Retina (tissue), 1 donor: ENCODE data around the gene SEC14L1.
"Not testable (repeated sequence)": the region's sequence is repeated elsewhere in the genome, so short reads cannot be mapped to it uniquely, and the experiment has no call there.

ENCODE experiments used
- DNase-seq: peaks from one replicate; pipeline ENCODE4 v3.0.0-alpha.2; 2016

SEC14L1 gene

DNA sequence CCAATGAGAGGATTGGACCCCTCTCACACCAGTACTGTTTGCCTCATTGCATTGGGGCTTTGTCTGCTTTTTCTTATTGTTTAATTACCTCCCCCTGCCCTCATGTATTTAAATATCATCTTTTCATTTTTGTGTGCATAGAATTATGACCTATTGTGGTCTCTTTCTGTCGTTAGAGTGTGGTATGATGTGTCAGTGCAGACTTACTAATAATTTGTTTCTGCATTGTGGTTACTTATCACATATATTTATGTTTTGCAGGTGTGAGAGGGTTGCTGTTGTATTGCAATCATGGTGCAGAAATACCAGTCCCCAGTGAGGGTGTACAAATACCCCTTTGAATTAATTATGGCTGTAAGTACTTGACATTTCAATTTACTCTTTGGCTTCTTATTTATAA, 2.5 kb downstream of the SEC14L1 start:
- no peak for DNase-seq

DNA sequence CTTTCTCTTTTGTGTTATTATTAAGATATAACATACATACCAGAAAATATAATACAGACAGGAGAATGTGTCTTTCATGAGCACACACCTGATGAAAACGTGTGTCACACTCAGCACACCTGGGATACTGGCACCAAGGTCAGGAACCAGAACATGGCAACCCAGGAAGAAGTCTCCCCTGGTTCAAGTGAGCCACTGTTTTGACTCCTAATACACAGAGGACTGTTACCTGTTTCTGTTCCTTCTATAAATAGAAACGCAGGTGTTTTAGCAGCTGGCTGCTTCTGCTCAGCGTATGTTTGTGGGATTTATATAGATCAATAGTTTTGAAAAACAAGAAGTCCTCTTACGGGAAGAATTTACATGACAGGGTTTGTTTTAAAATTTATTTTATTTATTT, 3.5 kb downstream of the SEC14L1 start:
- no peak for DNase-seq

DNA sequence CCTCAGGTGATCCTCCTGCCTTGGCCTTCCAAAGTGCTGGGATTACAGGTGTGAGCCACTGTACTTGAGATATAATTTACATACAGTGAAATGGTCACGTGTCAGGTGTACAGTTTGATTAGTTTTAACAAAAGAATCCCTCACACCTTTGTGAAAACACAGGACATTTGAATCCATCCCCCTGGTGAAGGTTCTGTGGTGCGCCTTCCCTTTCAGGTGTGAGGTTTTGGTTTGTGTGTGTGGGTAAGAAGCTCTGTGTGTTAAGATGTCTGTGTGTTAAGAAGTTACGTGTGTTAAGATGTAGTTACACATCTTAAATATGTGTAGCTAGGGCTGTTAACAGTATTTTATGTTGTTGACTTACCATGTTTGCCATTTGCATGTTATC, 4.4 kb downstream of the SEC14L1 start:
- DNase-seq = no peak

DNA sequence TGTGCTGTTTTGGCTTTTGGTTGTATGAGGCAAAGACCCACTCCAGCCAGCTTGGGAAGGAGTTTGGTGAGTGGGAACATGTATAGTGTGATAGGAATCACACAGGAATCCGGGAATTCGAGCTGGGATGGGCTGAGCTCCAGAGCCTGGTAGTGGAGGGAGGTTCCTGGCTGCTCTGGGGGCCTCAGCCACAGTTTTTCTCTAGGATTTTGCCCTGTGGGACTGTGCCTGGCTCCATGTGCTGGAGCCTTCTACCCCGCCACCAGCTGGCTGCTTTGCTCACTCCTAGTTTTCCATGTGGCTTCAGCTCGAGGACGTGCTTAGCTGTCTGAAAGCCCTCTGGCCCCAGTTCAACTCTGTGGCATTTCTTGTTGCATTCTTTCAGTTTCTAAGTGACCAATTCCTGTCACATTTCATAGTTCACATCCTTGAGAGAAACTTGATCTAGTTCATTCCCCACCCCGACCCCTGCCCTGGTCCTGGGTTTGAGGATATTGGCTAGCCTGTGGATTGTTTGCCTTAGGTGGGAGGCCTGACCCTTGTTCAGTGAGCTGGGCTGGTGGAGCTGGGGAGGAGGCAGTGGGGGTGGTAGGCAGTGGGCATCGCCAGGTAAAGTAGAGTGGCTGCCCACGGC, 5.0 kb downstream of the SEC14L1 start:
- DNase-seq = no peak

DNA sequence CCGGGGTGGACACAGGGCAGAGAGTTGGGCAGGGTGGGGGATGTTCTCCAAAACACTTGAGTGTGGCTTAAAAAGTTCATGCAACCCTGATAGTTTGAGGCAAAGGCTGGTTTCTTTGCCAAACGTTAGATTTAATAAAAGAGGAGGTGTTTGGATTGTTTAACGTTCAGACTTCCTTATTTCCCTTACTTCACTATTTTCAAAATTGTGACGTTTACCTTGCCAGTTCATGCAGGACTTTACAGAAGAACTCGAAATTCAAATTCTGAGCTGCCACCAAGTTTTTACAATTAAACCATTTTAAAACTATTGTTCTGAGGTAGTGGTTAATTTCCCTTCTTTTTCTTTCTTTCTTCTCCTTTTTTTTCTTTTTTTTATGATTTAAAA, 5.5 kb downstream of the SEC14L1 start:
- no peak for DNase-seq

DNA sequence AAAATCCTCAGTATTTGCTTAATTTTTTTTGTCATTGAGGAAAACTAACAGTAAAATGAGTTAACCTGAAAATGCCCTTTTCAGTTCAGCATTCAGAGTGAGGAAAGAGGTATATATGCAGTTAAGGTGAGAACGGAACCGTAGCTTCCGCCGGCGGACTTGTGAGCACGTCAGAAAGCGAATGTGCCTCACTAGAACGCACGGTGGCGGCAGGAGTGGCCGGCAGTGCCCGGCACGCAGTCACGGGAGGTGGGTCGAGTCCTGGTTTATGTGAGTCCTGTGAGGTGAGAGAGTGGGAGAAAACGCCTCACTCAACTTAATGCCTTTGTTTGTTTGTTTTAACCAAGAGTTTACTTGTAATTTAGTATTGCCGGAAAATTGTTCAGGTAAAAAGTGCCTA, 6.1 kb downstream of the SEC14L1 start:
- DNase-seq = no peak

DNA sequence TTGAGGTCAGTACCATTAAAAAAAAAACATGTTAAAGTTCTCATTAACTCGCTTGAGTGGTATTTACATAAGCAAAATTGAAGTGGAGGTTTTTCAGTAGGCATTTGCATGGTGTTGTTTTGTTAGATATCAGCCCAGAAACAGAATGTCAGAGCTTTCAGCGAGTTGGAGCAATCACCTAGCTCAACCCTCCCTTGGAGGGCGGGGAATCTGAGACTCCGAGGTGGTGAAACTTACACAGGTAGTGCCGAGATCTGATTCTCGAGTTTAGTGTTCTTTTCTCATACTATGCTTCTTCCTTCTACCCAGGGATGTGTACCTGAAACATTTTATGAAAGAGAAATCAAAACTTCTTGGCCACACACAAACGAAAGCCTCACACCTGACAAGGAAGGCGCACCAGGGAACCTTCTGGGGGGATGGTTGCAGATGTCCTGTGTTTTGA, 6.6 kb downstream of the SEC14L1 start:
- no peak for DNase-seq

DNA sequence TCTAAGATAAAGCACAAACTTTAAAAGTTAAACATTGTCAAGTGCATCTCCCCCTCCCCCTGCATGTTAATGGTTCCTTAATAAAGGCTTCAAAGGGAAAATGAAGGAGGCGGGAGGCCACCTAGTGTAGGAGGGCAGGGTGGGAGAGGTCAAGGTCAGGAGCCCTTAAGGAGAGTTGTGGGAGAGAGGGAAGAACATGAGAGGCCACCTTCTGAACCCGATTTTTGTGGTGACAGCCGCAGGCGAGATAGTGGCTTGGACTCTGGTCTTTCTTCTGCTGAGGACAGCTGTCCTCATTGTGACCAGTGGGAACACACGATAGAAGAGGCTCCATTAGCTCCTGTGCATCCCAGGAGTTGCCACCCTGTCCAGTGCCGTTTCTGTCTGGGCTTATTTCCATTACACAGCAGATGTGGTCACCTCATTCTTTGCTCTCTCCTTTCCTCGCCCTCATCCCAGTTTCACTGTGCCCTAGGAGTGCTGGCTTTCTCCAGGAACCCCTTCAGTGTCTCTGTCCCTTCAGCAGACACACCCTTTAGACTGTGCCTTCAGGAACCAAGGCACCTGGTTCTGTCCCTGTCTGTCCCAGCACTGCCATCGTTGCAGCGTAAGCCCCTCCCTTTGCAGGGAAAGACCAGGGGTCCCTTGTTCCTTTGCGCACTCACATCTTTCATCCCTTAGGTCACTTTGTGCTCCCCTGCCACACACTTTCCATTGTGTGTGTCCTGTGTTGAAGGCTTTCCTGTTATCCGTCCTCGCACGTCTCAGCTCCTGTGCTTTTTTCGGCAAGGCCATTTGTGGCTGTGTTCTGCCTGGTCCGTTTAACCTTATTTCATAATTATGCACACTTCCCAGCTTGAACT, 7.5 kb downstream of the SEC14L1 start:
- DNase-seq = no peak

DNA sequence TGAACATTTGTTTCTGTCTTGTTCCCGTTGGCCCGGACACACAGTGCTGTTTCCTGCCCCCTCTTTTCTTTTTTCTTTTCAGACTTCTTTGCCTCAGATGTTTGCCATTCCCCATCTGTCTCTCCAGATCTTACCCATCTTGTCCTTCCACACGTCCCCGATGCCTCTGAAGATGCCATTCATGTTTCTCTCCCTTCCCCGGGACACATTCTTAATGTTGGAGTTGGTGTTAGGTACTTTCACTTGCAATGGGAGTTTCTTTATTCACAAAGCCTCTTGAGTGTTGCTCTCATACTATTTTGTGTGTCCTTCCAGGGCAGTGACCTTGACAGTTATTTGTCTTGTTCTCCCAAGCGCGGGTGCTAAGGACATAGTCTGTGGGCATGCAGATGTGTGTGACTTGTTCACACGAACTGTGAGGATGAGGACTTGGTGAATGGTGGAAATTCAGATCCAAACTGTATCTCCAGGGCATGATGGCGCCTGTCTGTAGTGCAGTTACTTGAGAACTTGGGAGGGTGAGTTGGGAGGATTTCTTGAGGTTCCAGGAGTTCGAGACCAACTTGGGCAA, 8.3 kb downstream of the SEC14L1 start:
- DNase-seq = no peak

DNA sequence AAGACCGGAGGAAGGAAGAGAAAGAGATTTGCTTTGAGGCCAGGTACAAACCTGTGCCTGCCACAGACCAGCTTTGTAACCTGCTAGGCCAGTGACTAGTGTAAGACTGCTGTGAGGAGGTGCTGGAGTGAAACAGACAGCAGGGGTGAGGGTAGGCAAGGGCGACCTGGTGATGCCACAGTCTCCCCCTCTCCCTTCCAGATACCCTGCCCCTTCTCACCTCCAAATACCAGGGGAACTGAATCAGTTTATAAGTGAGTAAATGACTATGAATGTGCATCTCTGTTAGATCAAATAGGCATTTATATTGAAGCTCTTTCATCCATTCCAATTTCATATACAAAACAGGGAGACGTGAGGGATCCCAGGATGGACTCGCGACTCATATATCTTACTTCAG, 9.4 kb downstream of the SEC14L1 start:
- no peak for DNase-seq

DNA sequence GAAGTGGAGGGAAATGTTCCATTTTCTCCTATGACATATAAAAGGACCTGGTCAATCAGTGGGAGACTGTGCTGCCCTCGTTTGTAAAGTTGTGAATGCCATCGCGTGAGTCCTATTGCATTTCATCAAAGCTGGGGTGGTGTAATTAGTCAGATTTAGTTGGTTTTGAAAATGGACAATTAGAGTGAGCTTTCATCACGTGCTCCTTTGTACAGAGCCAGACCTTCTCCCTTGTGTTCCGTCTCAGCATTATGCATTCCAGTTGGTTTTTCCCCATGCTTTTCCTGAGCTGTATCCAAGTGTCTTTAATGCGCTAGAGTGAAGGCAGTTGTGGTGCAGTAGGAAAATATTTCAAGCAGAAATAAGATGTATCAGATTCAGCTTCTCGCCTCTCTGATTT, 10.4 kb downstream of the SEC14L1 start:
- peak; percentile 35 for DNase-seq

DNA sequence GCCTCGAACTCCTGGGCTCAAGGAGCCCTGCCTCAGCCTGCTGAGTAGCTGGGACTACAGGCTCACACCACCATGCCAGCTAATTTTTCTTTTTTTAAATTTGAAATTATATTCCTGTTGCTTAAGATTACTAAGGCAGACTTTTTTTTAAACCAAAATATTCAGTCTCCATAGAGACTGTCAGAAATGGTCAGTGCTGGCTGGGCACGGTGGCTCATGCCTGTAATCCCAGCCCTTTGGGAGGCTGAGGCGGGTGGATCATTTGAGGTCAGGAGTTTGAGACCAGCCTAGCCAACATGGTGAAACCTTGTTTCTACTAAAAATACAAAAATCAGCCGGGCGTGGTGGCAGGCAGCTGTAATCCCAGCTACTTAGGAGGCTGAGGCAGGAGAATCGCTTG, 11.3 kb downstream of the SEC14L1 start:
- not testable (repeated sequence) for DNase-seq

DNA sequence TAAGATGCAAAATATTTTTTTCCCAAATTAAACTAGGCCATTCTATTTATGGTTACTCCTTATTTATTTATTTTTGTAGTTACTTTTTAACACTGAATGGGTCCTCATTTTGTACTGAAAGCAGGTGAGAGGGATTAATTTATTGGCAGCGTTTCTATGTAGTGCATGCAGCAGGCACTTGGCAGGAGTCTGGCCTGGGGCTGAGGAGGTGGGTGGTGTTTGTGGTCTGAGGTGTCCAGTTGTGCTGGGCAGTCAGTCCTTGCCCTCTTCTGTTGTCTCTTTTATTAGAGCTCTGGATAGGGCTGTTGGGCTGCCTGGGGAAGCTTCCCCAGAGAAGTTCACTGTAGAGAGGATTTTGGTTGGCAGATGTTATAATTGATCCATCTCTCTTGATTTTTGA, 12.7 kb downstream of the SEC14L1 start:
- DNase-seq = no peak

DNA sequence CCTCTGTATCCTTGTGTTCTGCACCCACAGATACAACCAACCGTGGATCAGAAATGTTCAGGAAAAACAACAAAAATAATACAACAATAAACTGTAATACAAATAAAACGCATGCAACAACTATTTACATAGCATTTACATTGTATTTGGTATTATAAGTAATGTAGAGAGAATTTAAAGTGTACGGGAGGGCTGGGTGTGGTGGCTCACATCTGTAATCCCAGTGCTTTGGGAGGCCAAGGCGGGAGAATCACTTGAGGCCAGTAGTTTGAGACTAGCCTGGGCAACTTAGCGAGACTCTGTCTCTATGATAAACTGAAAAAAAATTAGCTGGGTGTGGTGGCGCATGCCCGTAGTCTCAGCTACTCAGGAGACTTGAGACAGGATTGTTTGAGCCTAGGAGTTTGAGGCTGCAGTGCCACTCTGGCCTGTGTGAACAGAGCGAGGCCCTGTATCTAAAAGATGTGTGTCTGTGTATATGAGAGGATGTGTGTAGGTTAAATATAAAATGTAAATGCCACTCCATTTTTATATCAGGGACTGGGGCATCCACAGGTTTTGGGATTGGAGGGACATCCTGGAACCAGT, 13.3 kb downstream of the SEC14L1 start:
- no peak for DNase-seq

DNA sequence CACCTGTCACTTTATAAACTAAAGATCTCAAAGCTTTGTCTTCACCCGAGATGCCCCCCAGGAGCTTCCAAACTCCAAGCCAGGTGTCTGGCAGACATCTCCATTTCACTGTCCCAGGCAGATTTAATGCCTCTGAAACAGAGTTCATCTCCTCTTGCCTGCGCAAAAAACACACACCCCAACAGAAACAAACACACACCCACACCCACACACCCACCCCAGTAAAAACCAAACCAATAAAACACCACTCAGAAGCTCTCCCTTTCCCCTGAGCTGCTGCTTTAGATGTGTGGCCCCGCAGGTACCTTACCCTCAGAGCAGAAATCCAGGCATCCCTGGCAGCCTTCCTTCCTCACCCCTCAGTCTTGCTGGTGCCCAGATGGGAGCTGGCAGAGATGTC, 14.4 kb downstream of the SEC14L1 start:
- DNase-seq = no peak

DNA sequence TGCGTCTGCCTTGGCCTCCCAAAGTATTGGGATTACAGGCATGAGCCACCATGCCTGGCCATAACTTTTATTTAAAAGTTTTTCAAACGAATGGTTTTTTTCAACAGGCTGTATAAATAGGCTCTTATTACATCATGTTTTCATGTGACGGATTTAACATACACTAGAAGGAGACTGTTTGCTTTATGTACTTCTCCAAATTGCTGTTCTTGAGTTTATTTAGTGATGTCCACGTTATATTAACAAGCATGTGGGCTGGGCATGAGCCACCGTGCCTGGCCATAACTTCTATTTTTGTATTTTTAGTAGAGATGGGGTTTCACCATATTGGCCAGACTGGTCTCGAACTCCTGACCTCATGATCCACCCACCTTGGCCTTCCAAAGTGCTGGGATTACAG, 17.0 kb downstream of the SEC14L1 start:
- DNase-seq = not testable (repeated sequence)

DNA sequence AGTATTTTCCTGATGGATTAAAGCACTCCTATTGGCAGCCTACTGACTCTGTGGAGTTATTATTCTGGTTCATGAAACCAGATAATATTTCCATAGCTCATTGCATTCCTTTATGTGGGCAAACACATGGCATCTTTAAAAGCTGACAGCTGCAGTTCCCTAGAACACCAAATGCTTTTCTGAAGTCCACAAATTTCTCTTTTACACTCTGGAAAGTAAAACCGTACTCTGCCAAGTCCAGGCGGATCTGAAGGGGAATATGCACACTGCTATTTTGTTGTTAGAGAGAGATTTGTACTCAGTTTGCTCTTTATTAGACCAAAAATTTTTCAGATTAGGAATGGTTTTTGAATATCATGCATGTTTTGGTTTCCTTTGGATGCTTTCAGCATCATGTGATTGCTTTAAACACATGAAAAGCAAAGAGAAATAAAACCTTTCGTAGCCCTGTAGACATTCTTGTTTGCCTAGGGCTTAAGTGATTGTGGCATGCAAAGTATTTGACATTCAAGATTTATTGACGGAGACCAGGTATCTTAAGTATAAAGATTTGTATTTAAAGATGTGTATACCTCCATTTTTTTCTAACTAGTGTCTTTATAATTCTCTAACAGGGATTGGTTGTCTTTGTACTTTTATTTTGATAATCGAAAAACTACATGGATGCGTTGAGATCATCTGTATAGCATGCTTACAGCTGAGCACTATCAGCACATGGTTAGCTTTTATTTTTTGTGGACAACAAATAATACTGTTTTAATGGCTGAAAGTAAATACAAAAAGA, 19.5 kb downstream of the SEC14L1 start:
- DNase-seq = no peak

DNA sequence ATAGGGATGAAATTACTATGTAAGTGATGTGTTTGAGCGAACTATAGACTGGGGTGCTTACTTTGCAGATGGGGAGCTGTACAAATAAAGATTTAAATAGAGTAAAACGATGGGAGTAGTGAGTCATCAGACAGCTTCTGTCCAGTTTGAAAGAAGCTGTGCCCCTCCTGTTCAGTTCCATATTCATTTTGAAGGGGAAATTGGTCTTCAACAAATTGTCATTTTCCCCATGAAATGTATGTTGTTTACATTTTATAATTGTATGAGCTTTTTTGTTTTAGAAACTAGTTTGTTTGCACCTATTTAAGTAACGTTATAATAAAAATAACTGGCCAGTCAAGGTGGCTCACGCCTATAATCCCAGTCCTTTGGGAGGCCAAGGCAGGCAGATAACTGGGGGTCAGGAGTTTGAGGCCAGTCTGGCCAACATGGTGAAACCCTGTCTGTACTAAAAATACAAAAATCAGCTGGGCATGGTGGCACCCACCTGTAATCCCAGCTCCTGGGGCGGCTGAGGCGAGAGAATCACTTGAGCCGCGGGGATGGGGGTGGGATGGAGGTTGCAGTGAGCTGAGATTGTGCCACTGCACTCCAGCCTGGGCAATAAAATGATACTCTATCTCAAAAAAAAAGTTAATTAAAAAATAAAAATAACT, 20.2 kb downstream of the SEC14L1 start:
- DNase-seq = no peak

DNA sequence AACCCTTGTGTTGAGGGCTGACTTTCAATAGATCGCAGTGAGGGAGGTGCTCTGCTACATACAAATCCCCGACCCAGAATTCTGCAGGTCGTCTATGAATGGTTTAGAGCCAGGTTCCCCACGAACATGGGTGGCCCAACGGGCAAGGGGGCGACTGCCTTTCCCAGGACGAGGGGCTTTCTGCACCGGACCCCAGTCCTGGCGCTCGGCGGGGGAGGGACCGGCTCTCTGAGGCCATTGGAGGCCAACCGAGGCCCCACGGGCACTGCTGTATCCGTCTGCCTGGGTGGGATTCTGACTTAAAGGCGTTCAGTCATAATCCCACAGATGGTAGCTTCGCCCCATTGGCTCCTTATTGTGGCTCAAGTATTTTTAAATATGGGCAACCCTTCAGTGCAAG, 21.2 kb downstream of the SEC14L1 start:
- no peak for DNase-seq

DNA sequence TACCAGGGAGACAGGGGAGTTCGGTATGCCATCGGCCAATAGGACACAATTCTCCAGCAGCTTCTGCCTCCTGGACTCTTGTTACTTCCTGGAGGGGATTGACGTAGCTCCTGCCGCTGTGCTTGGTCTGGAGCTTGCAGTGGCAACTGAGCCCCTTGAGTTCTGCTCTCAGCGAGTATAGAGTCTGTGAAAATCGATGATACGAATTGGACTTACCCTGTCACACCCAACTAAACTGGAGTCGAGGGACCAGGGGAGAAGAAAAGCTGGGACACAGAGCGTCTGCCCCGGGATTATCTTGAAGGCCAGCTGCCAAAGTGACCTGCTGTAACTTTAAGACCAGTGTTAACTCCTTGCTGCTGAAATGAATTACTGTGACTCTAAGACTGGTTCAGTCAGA, 22.2 kb downstream of the SEC14L1 start:
- DNase-seq = peak; percentile 56

DNA sequence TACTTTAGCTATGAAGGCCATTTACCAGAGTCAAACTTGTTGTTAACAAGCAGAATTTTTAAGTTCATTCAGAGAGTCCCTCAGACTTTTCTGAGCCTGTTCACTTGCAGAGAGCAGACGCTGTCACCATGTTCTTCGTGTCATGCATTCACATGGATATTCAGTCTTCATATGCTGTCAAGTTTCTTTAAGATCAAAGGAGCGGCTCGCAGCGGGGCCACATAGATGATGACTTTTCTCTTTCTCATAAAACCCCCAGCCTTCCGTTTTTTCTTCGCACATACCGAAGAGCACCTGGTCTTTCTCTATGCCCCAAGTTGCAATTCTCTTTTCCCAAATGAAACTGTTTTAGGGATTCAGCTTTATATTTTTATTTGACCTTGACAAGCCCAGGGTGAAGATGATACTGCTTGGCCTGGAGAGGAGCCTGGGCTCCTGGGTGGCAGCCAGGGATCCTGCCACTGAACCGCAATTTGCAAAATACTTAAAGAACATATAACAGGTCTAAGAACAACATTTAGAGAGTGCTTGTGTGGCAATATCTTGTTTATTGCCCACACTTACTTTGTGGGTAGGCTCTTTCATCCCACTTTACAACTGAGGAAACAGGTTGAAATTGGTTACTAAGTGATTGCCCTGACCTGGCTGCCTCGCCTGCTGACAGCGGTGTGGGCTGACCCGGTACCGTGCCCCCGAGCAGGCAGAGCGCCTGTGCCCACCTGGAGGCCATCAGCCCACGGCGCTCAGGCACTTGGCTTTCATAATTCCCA, 22.9 kb downstream of the SEC14L1 start:
- peak; percentile 61 for DNase-seq
